ENCODE results near the gene ZFYVE28.

Gene ZFYVE28

DNA sequence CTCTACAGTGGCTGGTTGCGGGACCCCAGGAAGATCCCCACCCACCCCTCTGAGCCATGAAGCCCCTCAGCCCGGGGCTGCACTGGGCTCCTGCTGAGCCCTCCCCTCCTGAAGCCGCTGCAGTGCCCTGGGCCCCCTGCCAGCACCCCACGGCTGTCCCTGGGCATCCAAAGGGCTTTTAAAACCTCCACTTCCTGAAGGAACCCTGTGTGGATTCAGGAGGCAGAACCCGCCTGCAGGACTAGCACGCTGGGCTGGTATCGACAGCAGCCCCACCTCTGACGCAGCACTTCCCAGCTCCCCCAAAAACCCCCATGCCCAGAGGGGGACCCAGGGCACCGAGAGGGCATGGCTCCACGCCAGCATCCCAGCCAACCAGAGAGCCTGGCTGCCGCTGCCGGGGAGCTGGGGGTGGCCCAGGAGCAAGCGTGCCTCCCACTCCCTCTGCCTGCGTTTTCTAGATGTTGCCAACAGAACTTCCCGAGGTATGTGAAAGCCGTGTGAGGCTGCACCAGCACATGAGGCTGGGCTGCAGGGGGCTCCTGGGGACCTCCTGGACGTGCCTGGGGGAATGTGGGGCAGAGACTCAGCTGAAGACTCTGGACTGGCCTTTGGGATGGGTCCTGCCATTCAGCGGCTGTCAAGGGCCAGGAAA is 162.8 kb downstream of the ZFYVE28 start:
- Histone ChIP-seq H3K4me3 (ENCODE audit: low read depth, low read length) (no peak overlapping the region), H3K9me3 (ENCODE audit: control insufficient read depth, insufficient read depth, low read length) (no peaks in the 10 kb centered on the region), H3K27me3 (ENCODE audit: control insufficient read depth, insufficient read depth, low read length) (no peaks in the 10 kb centered on the region), H3K4me1 (ENCODE audit: control insufficient read depth, insufficient read depth, low read length) (peaks cover 2% of the 10 kb centered on the region; the same call in 1 of the 2 replicates), H3K27ac (ENCODE audit: low read depth, low read length) (no peak overlapping the region), H3K9ac (ENCODE audit: low read depth, low read length) (no peak overlapping the region), H3K36me3 (ENCODE audit: control insufficient read depth, insufficient read depth, low read length) (peaks cover 10% of the 10 kb centered on the region; the same call in 1 of the 2 replicates)

GRCh38 chr4:2254665-2255500 is 163.6 kb downstream of the ZFYVE28 start:
- Histone ChIP-seq H3K36me3 (ENCODE audit: control insufficient read depth, insufficient read depth, low read length) (peaks cover 17% of the 10 kb centered on the region; the same call in 1 of the 2 replicates), H3K27ac (ENCODE audit: low read depth, low read length) (no peak overlapping the region), H3K9me3 (ENCODE audit: control insufficient read depth, insufficient read depth, low read length) (no peaks in the 10 kb centered on the region), H3K4me1 (ENCODE audit: control insufficient read depth, insufficient read depth, low read length) (no peaks in the 10 kb centered on the region), H3K4me3 (ENCODE audit: low read depth, low read length) (no peak overlapping the region), H3K27me3 (ENCODE audit: control insufficient read depth, insufficient read depth, low read length) (no peaks in the 10 kb centered on the region), H3K9ac (ENCODE audit: low read depth, low read length) (no peak overlapping the region)

- Histone ChIP-seq H3K36me3 (ENCODE audit: control insufficient read depth, insufficient read depth, low read length) (peaks cover 19% of the 10 kb centered on the region; the same call in 1 of the 2 replicates), H3K4me1 (ENCODE audit: control insufficient read depth, insufficient read depth, low read length) (no peaks in the 10 kb centered on the region), H3K27me3 (ENCODE audit: control insufficient read depth, insufficient read depth, low read length) (no peaks in the 10 kb centered on the region), H3K27ac (ENCODE audit: low read depth, low read length) (no peak overlapping the region), H3K9me3 (ENCODE audit: control insufficient read depth, insufficient read depth, low read length) (no peaks in the 10 kb centered on the region), H3K4me3 (ENCODE audit: low read depth, low read length) (no peak overlapping the region), H3K9ac (ENCODE audit: low read depth, low read length) (no peak overlapping the region)
Observed at GRCh38 chr4:2253160-2254084, 165.0 kb downstream of the ZFYVE28 start.

GRCh38 chr4:2252530-2253091 is 165.8 kb downstream of the ZFYVE28 start:
- H3K36me3 ChIP-seq (ENCODE audit: control insufficient read depth, insufficient read depth, low read length): peaks cover 19% of the 10 kb centered on the region; the same call in 1 of the 2 replicates

DNA sequence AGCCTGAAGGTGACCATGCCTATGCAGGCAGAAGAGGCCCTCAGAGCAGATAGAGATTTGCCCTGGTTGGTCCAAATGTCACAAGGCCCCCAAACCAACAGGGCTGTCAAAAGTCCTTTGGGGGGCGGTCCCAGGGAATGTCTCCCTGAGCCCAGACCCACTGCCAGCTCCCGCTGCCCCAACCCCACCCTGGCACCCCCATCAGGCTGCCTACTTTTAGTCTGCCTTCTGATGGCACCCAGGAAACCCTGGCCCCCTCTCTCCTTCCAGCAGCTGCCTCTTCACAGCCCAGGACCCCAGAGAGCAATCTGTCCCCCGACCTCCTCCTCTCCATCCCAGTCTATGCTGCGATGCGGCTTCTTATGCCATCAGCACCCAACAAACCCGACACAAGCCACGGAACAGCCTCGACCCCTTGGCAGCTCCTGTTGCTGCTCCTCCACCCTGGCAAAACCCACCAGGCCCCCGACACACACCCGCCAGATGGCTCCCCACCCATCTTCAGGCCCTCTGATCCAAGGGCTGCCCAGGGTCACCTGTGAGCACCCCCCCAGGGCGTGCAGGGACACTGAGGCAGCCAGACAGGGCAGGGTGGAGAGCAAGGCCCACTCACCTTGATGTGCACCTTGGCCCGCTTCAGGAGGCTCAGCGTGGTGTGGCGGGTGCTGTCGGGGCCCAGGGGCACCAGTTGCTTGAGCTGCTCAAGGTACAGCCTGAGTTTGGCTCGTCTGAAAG is 166.5 kb downstream of the ZFYVE28 start:
- no peaks in the 10 kb centered on the region for H3K9me3 ChIP-seq (ENCODE audit: control insufficient read depth, insufficient read depth, low read length)
- no peak overlapping the region for H3K27ac ChIP-seq (ENCODE audit: low read depth, low read length)
- no peaks in the 10 kb centered on the region for H3K27me3 ChIP-seq (ENCODE audit: control insufficient read depth, insufficient read depth, low read length)
- peaks cover 19% of the 10 kb centered on the region; the same call in 1 of the 2 replicates for H3K36me3 ChIP-seq (ENCODE audit: control insufficient read depth, insufficient read depth, low read length)
- no peak overlapping the region for H3K4me3 ChIP-seq (ENCODE audit: low read depth, low read length)
- H3K4me1 ChIP-seq (ENCODE audit: control insufficient read depth, insufficient read depth, low read length): no peaks in the 10 kb centered on the region
- H3K9ac ChIP-seq (ENCODE audit: low read depth, low read length): no peak overlapping the region

More at GRCh38 chr4:2252530-2253091, 165.8 kb downstream of the ZFYVE28 start:
- Histone ChIP-seq H3K27me3 (ENCODE audit: control insufficient read depth, insufficient read depth, low read length) (no peaks in the 10 kb centered on the region), H3K4me1 (ENCODE audit: control insufficient read depth, insufficient read depth, low read length) (no peaks in the 10 kb centered on the region), H3K9ac (ENCODE audit: low read depth, low read length) (no peak overlapping the region), H3K4me3 (ENCODE audit: low read depth, low read length) (no peak overlapping the region), H3K27ac (ENCODE audit: low read depth, low read length) (no peak overlapping the region), H3K9me3 (ENCODE audit: control insufficient read depth, insufficient read depth, low read length) (no peaks in the 10 kb centered on the region)

DNA sequence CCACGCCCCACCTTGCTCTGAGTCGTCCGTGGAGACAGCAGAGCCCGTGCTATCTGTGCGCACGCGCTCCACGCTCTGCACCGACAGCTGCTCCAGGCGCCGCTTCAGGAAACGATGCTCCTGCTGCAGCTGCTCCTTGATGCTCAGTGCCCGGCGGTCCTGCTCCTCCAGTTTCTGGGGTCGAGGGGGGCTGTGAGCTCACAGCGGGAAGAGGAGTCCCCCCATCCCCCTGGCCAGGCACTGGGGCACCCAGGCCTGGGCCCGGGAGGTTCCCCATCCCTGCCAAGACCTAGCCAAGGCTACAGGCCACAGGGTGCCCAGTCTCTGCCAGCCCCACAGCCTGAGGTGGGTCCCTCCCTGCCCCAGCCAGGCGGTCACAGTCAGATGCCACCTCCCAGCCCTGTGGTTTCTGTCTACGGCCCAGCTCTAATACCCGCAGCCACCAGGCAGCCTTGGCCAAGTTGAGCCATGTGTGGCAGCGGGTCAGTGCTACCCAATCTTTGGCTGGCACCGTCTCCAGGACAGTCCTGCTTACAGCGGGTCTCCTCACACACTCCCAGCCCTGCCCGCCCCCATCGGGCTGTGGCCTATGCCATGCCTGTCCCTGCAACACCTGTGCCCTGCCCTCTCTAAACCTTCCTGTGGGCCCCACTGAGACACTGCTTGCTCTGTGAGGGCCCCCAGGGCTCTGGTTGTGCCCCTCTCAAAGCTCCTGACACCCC is 167.2 kb downstream of the ZFYVE28 start:
- Histone ChIP-seq H3K36me3 (ENCODE audit: control insufficient read depth, insufficient read depth, low read length) (peaks cover 19% of the 10 kb centered on the region; the same call in 1 of the 2 replicates), H3K9ac (ENCODE audit: low read depth, low read length) (no peak overlapping the region), H3K9me3 (ENCODE audit: control insufficient read depth, insufficient read depth, low read length) (no peaks in the 10 kb centered on the region), H3K4me1 (ENCODE audit: control insufficient read depth, insufficient read depth, low read length) (no peaks in the 10 kb centered on the region), H3K27ac (ENCODE audit: low read depth, low read length) (no peak overlapping the region), H3K4me3 (ENCODE audit: low read depth, low read length) (no peak overlapping the region), H3K27me3 (ENCODE audit: control insufficient read depth, insufficient read depth, low read length) (no peaks in the 10 kb centered on the region)

DNA sequence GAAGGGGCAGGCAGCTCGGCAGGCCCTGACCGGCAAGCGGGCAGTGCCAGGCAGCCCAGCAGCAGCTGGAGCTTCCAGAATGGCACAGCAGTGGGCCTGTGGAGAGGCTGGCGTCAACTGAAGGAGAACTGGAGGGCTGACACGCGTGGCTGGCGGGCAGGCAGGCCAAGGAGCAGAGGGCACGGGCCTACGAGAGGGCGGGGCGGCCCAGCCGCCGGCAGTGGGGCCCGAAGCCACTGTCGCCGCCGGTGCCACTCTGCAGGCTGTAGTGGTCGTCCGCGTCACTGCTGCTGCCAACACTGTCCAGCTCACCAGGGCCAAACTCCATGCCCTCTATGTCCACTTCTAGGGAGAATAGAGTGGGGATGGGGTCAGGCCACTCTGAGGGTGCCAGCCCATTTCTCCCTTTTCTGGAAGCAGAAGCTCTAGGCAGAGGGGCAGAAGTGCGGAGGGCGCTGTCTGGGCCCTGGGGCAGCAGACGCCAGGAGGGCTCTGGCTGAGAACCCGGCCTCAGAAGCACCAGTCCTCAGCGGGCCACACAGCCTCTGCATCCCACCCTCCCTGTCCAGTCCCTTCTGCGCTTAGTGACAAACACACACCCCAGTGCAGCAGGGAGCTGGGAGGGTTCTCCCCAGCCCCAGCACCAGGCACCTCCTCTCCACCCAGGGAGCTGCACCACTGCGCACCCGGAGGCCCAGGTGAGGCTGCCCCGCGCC is 167.9 kb downstream of the ZFYVE28 start:
- H3K9ac ChIP-seq (ENCODE audit: low read depth, low read length): no peak overlapping the region
- no peaks in the 10 kb centered on the region for H3K4me1 ChIP-seq (ENCODE audit: control insufficient read depth, insufficient read depth, low read length)
- peaks cover 19% of the 10 kb centered on the region; the same call in 1 of the 2 replicates for H3K36me3 ChIP-seq (ENCODE audit: control insufficient read depth, insufficient read depth, low read length)
- no peak overlapping the region for H3K27ac ChIP-seq (ENCODE audit: low read depth, low read length)
- no peak overlapping the region for H3K4me3 ChIP-seq (ENCODE audit: low read depth, low read length)
- no peaks in the 10 kb centered on the region for H3K9me3 ChIP-seq (ENCODE audit: control insufficient read depth, insufficient read depth, low read length)
- H3K27me3 ChIP-seq (ENCODE audit: control insufficient read depth, insufficient read depth, low read length): no peaks in the 10 kb centered on the region

DNA sequence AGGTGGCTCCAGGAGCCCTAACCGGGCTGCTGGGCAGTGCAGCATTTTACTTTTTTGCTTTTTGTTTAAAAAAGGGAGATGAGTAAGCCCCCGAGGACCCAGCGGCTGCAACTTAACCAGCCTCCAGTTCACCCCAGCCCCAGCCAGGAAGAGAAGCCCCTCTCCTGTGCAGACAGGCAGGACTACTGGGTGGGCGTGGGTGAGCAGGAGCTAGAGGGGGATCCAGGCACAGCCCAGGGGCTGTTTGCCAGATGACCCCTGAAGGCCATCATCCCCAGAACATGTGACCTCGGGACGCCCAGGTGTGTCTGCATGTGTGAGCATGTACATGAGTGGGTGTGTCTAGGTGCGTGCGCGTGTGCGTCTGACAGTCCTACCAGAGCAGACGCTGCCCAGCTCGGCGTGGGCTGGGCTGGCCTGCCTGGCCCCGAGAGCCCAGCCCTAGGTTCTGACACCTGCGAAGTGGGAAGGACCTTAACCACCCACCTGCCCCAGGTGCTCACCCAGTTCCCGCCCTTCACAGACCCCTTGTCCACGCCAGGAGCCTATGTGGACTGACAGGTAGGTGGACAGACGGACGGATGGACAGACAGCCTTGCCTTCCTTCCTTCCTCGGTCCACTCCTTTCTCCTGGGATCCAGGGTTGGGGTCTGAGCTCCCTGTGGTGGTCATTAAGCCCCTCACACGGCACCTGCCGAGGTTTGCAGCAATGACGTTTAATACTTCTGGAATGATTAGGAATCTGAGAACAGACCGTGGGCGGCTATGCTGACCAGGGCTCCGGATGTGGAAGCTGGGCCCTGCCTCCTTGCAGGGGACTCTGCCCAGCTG is 168.7 kb downstream of the ZFYVE28 start:
- H3K4me1 ChIP-seq (ENCODE audit: control insufficient read depth, insufficient read depth, low read length): no peaks in the 10 kb centered on the region
- no peak overlapping the region for H3K9ac ChIP-seq (ENCODE audit: low read depth, low read length)
- H3K4me3 ChIP-seq (ENCODE audit: low read depth, low read length): no peak overlapping the region
- no peaks in the 10 kb centered on the region for H3K27me3 ChIP-seq (ENCODE audit: control insufficient read depth, insufficient read depth, low read length)
- H3K27ac ChIP-seq (ENCODE audit: low read depth, low read length): no peak overlapping the region
- 0 out of 2 replicates have a peak, but pooled peaks cover under 1% of the 10 kb centered on the region for H3K9me3 ChIP-seq (ENCODE audit: control insufficient read depth, insufficient read depth, low read length)
- peaks cover 14% of the 10 kb centered on the region; the same call in 1 of the 2 replicates for H3K36me3 ChIP-seq (ENCODE audit: control insufficient read depth, insufficient read depth, low read length)
